ENCODE results near the gene NSD1.

DNA sequence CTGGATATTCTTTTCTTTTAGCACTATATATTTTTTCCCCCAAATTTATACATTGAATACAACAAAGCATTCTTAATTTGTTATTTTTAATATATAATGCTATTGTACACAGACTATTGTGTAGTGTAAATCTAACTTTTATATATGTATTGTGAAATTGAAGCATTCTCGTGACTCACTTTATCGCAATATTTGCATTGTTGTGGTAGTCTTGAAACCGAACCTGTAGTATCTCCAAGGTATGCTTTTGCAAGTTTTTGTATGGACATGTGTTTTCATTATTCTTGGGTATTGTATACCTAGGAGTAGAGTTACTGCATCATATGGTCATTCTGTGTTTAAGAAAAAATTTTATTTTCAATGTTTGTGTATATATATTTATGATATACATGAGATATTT, 49.6 kb downstream of the NSD1 start:
- TF ChIP-seq, protein P1, sequence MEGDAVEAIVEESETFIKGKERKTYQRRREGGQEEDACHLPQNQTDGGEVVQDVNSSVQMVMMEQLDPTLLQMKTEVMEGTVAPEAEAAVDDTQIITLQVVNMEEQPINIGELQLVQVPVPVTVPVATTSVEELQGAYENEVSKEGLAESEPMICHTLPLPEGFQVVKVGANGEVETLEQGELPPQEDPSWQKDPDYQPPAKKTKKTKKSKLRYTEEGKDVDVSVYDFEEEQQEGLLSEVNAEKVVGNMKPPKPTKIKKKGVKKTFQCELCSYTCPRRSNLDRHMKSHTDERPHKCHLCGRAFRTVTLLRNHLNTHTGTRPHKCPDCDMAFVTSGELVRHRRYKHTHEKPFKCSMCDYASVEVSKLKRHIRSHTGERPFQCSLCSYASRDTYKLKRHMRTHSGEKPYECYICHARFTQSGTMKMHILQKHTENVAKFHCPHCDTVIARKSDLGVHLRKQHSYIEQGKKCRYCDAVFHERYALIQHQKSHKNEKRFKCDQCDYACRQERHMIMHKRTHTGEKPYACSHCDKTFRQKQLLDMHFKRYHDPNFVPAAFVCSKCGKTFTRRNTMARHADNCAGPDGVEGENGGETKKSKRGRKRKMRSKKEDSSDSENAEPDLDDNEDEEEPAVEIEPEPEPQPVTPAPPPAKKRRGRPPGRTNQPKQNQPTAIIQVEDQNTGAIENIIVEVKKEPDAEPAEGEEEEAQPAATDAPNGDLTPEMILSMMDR (IDR thresholded peaks at IDR 0.05; ENCODE audit: poor library complexity) = no peak
- TF ChIP-seq EZH2 (IDR thresholded peaks at IDR 0.05; ENCODE audit: borderline replicate concordance) (no peak), EZH2phosphoT487 (IDR thresholded peaks at IDR 0.05; ENCODE audit: low read depth, severe bottlenecking, unreplicated experiment) (no peak)
